ENCODE measurements around the gene DNAJC15. TPM values are rescaled to one million over a fixed set of nuclear protein-coding genes. Genes with fewer than 3 reads are reported as not detected.
A peak's percentile ranks its signal among the peaks of the same experiment; 100 is the strongest.

The DNAJC15 gene
- total and polyA plus RNA-seq, 2 of the 4 experiments (the other 2 are of a cell fraction) = 7.0 to 22.0 TPM

- no peaks in the 10 kb centered on the region for H3K9me3 ChIP-seq (ENCODE audit: control insufficient read depth, insufficient read depth, low read length)
- POLR2A ChIA-PET (ENCODE audit: unreplicated experiment) = no interaction called here
- H3K79me1 ChIP-seq (ENCODE audit: low read depth in 1 of 2, low read length in 2 of 2) = no peaks in the 10 kb centered on the region
- no peak overlapping the region for H2AK9ac ChIP-seq (replicated peaks; ENCODE audit: low read depth, low read length, poor library complexity)
- no CpG with 5 or more reads among the region's 2 CpGs for WGBS, 2 experiments (ENCODE audit: extremely low coverage in 2 of 2, insufficient read length in 1 of 2)
- H3K27ac ChIP-seq (ENCODE audit: insufficient read depth, low read length) = no peak overlapping the region
- peak overlapping the region; percentile 11 for H2BK20ac ChIP-seq (ENCODE audit: low read depth, low read length)
- H2BK15ac ChIP-seq (ENCODE audit: low read depth, low read length) = peak overlapping the region; percentile 84
- H3K4ac ChIP-seq (ENCODE audit: low read depth, low read length) = peak overlapping the region; percentile 38
- no peaks in the 10 kb centered on the region for H3K27me3 ChIP-seq (ENCODE audit: control insufficient read depth, insufficient read depth, low read length)
- H4K8ac ChIP-seq (ENCODE audit: low read depth in 2 of 2, low read length in 2 of 2) = peak overlapping the region in 1 of 2 experiments; percentile 48; a peak in 2 of 4 replicates
- H3K14ac ChIP-seq (replicated peaks; ENCODE audit: low read depth, low read length) = 0 out of 2 replicates have a peak overlapping the region, but pooled peaks have one; percentile 71
- H2AFZ ChIP-seq (replicated peaks; ENCODE audit: low read length, poor library complexity) = peak overlapping the region; percentile 18
- peak overlapping the region; percentile 37; the same call in 1 of the 2 replicates for H3K18ac ChIP-seq (ENCODE audit: low read depth, low read length)
- H2BK120ac ChIP-seq (ENCODE audit: low read depth, low read length) = peak overlapping the region; percentile 23
- H2AK5ac ChIP-seq (ENCODE audit: low read depth, low read length) = peak overlapping the region; percentile 90
- peak overlapping the region; percentile 15 for H2BK5ac ChIP-seq (ENCODE audit: low read depth, low read length, poor library complexity, severe bottlenecking)
- H4K20me1 ChIP-seq (ENCODE audit: insufficient read depth, low read length) = no peaks in the 10 kb centered on the region
- no TSS peak for BruUV-seq (replicated peaks)
- ATAC-seq (ENCODE audit: low read depth) (no peak), DNase-seq (no peak)
- no peak for TF ChIP-seq ELK1 (IDR thresholded peaks at IDR 0.05; ENCODE audit: borderline replicate concordance, low read depth, low read length)
- dilution Hi-C loops (cut with HindIII; ENCODE audit: low sequenced_read_pairs, unreplicated experiment) (no loop called here), intact Hi-C loops (cut with micrococcal nuclease) (no loop called here), in situ Hi-C loops (cut with MboI; ENCODE audit: low sequenced_read_pairs) (no loop called here)
- H3K9me1 ChIP-seq (ENCODE audit: insufficient read depth, low read length) = 0 out of 2 replicates have a peak, but pooled peaks cover 5% of the 10 kb centered on the region
- H4K91ac ChIP-seq (ENCODE audit: insufficient read depth, low read depth, low read length) = peak overlapping the region; percentile 63; the same call in 1 of the 2 replicates
- H4K5ac ChIP-seq (ENCODE audit: low read depth, low read length) = no peak overlapping the region
- no peak overlapping the region; the same call in 1 of the 2 replicates for H3K23ac ChIP-seq (ENCODE audit: low read depth, low read length)
- no peaks in the 10 kb centered on the region for H3K36me3 ChIP-seq (ENCODE audit: control insufficient read depth, insufficient read depth, low read length)
- no peak overlapping the region for H3K56ac ChIP-seq (ENCODE audit: extremely low read depth, insufficient read depth, low read length)
- no peak overlapping the region for H3K9ac ChIP-seq (ENCODE audit: low read depth, low read length)
- CTCF ChIA-PET = no interaction called here
- H3K4me2 ChIP-seq (ENCODE audit: low read depth, low read length) = no peak overlapping the region
- no peak overlapping the region for H3K4me3 ChIP-seq (ENCODE audit: insufficient read depth, low read depth, low read length)
- H3K4me1 ChIP-seq (ENCODE audit: control insufficient read depth, insufficient read depth, low read length) = peaks cover 4% of the 10 kb centered on the region
These were observed 23.9 kb upstream of the DNAJC15 start for GRCh38 chr13:42999491-42999890.
